ENCODE measurements around the gene ZNF778.

DNA sequence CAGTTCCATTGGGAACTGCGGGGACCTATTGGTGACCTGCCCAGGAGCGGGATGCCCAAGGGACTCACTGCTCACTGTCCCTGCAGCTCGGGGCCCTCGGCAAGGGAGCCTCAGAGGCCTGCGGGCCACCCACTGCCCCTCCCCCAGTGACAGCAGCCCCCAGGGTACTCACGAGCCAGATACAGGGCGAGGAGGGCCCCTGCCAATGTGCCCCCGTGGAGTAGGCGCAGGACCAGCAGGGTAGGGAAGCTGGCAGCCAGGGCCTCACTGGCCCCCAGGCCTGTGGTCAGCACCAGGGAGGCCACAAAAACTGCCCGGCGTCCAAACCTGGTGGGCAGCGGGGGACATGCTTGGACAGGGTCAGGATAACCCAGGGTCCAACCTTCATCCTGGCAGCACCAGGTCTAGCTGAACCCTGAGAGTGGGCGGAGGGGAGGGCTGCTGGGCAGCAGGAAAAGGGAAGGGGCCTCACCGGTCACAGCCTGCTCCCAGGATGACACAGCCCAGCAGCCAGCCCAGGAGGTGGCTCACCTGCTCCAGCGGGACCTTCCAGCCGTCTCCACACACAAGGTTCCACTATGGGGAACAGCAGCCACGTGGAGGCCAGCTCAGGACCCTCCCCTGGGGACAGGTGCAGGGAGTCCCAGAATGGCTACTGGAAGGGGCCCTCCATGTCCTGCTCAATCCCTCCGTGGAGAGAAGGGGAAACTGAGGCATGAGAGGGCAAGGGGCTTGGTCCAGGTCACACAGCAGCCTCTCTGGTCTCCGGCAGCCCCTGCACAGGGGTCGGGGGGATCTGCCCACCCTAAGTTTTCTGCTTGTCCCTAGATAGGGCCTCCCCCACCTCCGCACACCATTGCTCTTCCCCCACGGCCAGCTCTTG lies 18.0 kb upstream of the ZNF778 start:
- TF ChIP-seq, protein P1, sequence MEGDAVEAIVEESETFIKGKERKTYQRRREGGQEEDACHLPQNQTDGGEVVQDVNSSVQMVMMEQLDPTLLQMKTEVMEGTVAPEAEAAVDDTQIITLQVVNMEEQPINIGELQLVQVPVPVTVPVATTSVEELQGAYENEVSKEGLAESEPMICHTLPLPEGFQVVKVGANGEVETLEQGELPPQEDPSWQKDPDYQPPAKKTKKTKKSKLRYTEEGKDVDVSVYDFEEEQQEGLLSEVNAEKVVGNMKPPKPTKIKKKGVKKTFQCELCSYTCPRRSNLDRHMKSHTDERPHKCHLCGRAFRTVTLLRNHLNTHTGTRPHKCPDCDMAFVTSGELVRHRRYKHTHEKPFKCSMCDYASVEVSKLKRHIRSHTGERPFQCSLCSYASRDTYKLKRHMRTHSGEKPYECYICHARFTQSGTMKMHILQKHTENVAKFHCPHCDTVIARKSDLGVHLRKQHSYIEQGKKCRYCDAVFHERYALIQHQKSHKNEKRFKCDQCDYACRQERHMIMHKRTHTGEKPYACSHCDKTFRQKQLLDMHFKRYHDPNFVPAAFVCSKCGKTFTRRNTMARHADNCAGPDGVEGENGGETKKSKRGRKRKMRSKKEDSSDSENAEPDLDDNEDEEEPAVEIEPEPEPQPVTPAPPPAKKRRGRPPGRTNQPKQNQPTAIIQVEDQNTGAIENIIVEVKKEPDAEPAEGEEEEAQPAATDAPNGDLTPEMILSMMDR (IDR thresholded peaks at IDR 0.05): no peak
- no peak for TF ChIP-seq POLR2A (IDR thresholded peaks at IDR 0.05)

Data from body of pancreas (tissue), 4 donors.